Upper lobe of left lung (tissue), 4 donors: ENCODE data around the gene ATXN7.

Experiments
- EP300 ChIP-seq, 4 donors: sonication (generic); formaldehyde crosslinking; IDR thresholded peaks; one replicate each; pipeline ENCODE4 v1.5.1; 2017; ENCODE audit warnings: antibody characterized with exemption in 4 of 4, control low read depth in 2 of 4
- POLR2A ChIP-seq, 4 donors: fragments of 450-650 bp; IDR thresholded peaks; one replicate each; pipeline ENCODE4 v1.5.1; 2016 to 2017; ENCODE audit warnings: antibody characterized with exemption in 4 of 4, mild to moderate bottlenecking in 2 of 4
- POLR2AphosphoS5 ChIP-seq, 2 donors: sonication (generic); formaldehyde crosslinking; IDR thresholded peaks; one replicate each; pipeline ENCODE4 v1.5.1; 2017; ENCODE audit warnings: antibody characterized with exemption in 2 of 2
- TF ChIP-seq, protein P1 (sequence below), 6 experiments: fragments of 450-650 bp in 4 of 6; fragments of 200-600 bp in 2 of 6; sonication (generic) in 2 of 6; IDR thresholded peaks; one replicate each; pipeline ENCODE4 v1.5.1; 2016 to 2019; ENCODE audit warnings: antibody characterized with exemption in 6 of 6

DNA sequence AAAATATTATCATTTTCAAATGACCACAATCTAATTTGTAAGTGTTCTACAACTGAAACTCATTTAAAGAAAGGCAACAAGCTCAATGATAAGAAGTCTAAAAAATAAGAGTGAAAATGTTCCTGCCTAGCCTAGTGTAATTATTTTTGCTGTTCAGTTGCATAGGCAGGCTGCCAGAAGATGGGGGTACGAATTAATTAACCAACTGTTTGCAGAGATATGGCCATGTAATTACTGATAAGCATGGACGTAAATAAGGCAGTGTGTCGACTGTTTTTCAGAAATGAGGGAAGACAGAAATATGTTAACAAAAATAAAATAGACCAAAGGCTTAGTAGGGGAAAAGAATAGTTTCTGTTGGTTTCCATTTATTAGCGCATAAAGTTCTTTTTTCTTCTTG lies 73.3 kb downstream of the ATXN7 start:
- TF ChIP-seq, protein P1, sequence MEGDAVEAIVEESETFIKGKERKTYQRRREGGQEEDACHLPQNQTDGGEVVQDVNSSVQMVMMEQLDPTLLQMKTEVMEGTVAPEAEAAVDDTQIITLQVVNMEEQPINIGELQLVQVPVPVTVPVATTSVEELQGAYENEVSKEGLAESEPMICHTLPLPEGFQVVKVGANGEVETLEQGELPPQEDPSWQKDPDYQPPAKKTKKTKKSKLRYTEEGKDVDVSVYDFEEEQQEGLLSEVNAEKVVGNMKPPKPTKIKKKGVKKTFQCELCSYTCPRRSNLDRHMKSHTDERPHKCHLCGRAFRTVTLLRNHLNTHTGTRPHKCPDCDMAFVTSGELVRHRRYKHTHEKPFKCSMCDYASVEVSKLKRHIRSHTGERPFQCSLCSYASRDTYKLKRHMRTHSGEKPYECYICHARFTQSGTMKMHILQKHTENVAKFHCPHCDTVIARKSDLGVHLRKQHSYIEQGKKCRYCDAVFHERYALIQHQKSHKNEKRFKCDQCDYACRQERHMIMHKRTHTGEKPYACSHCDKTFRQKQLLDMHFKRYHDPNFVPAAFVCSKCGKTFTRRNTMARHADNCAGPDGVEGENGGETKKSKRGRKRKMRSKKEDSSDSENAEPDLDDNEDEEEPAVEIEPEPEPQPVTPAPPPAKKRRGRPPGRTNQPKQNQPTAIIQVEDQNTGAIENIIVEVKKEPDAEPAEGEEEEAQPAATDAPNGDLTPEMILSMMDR (IDR thresholded peaks at IDR 0.05), result no peak
- TF ChIP-seq POLR2A (IDR thresholded peaks at IDR 0.05) (no peak), POLR2AphosphoS5 (IDR thresholded peaks at IDR 0.05) (no peak), EP300 (IDR thresholded peaks at IDR 0.05) (no peak)
